Loucy (cell line): ENCODE results near the gene KIF21A.

ENCODE experiments used
- H2AFZ ChIP-seq: fragments of 200-600 bp; sonication (generic); 2 replicates; pipeline ENCODE4 v1.6.0; 2016; ENCODE audit warnings: antibody characterized with exemption, mild to moderate bottlenecking, low read length, moderate library complexity
- H3F3A ChIP-seq: fragments of 200-600 bp; 2 replicates; pipeline ENCODE4 v1.6.0; 2016; ENCODE audit warnings: antibody characterized with exemption, low read depth, mild to moderate bottlenecking
- H3K27me3 ChIP-seq: fragments of 200-600 bp; sonication (generic); 2 replicates; pipeline ENCODE4 v1.6.1; 2014; ENCODE audit warnings: low read length, mild to moderate bottlenecking; ENCODE audit not compliant: insufficient read depth, poor library complexity, severe bottlenecking
- H3K36me3 ChIP-seq: fragments of 200-600 bp; sonication (generic); 2 replicates; pipeline ENCODE4 v1.6.1; 2016; ENCODE audit warnings: low read length; ENCODE audit not compliant: insufficient read depth
- H3K4me1 ChIP-seq: fragments of 200-600 bp; sonication (generic); 2 replicates; pipeline ENCODE4 v1.5.1; 2014; ENCODE audit warnings: low read length, mild to moderate bottlenecking; ENCODE audit not compliant: insufficient read depth, poor library complexity, severe bottlenecking
- H3K4me2 ChIP-seq: fragments of 200-600 bp; sonication (generic); 2 replicates; pipeline ENCODE4 v1.6.0; 2014; ENCODE audit warnings: antibody characterized with exemption, low read length, low read depth, mild to moderate bottlenecking; ENCODE audit not compliant: poor library complexity, severe bottlenecking
- H3K4me3 ChIP-seq: fragments of 200-600 bp; sonication (generic); 2 replicates; pipeline ENCODE4 v1.5.1; 2014; ENCODE audit warnings: low read length, mild to moderate bottlenecking, mixed read lengths; ENCODE audit not compliant: poor library complexity, severe bottlenecking
- H3K79me2 ChIP-seq: fragments of 200-600 bp; sonication (generic); 2 replicates; pipeline ENCODE4 v1.6.1; 2014; ENCODE audit warnings: low read length; ENCODE audit not compliant: insufficient read depth
- H3K9ac ChIP-seq: fragments of 200-600 bp; sonication (generic); 2 replicates; pipeline ENCODE4 v1.6.0; 2014; ENCODE audit warnings: mild to moderate bottlenecking, low read depth, low read length, moderate library complexity; ENCODE audit not compliant: poor library complexity, severe bottlenecking
- H3K9me2 ChIP-seq: fragments of 200-600 bp; sonication (generic); replicated peaks from 2 replicates; pipeline ENCODE4 v1.6.1; 2016; ENCODE audit warnings: low read depth, low read length, mixed read lengths
- H3K9me3 ChIP-seq: fragments of 200-600 bp; sonication (generic); 2 replicates; pipeline ENCODE4 v1.6.1; 2014; ENCODE audit warnings: mild to moderate bottlenecking, antibody characterized with exemption, low read length, low read depth; ENCODE audit not compliant: insufficient read depth
- H4K20me1 ChIP-seq: fragments of 200-600 bp; sonication (generic); 2 replicates; pipeline ENCODE4 v1.6.0; 2014; ENCODE audit warnings: antibody characterized with exemption, low read length, mild to moderate bottlenecking; ENCODE audit not compliant: insufficient read depth, poor library complexity, severe bottlenecking
- CTCF ChIP-seq: fragments of 200-600 bp; sonication (generic); conservative IDR thresholded peaks from 2 replicates; pipeline ENCODE4 v1.5.1; 2014; ENCODE audit warnings: mild to moderate bottlenecking, antibody characterized with exemption, low read length
- EZH2phosphoT487 ChIP-seq: fragments of 200-600 bp; IDR thresholded peaks from 2 replicates; pipeline ENCODE4 v1.6.1; 2018; ENCODE audit warnings: antibody characterized with exemption, mild to moderate bottlenecking, moderate library complexity, borderline replicate concordance

Gene KIF21A

GRCh38 chr12:39344926-39345325 is 98.0 kb downstream of the KIF21A start:
- Histone ChIP-seq H3K9ac (no peak overlapping the region), H3K4me3 (no peak overlapping the region), H3K4me2 (no peak overlapping the region), H3K36me3 (no peaks in the 10 kb centered on the region), H3K9me2 (no peaks in the 10 kb centered on the region), H3K27me3 (no peaks in the 10 kb centered on the region), H3K79me2 (no peaks in the 10 kb centered on the region), H2AFZ (no peak overlapping the region), H3F3A (no peaks in the 10 kb centered on the region), H3K9me3 (no peaks in the 10 kb centered on the region), H4K20me1 (no peaks in the 10 kb centered on the region), H3K4me1 (no peaks in the 10 kb centered on the region)
- no peak for TF ChIP-seq EZH2phosphoT487
- TF ChIP-seq CTCF = no peak

GRCh38 chr12:39343665-39344064 is 99.3 kb downstream of the KIF21A start:
- no peak overlapping the region for H3K9ac ChIP-seq

GRCh38 chr12:39341761-39342160 is 101.2 kb downstream of the KIF21A start:
- Histone ChIP-seq H2AFZ (no peak overlapping the region), H3F3A (no peaks in the 10 kb centered on the region), H3K9me2 (no peaks in the 10 kb centered on the region), H3K9me3 (no peaks in the 10 kb centered on the region), H3K27me3 (no peaks in the 10 kb centered on the region), H3K36me3 (no peaks in the 10 kb centered on the region), H3K4me2 (no peak overlapping the region), H3K9ac (no peak overlapping the region), H3K4me3 (no peak overlapping the region), H3K4me1 (no peaks in the 10 kb centered on the region), H3K79me2 (no peaks in the 10 kb centered on the region), H4K20me1 (no peaks in the 10 kb centered on the region)
- TF ChIP-seq CTCF (no peak), EZH2phosphoT487 (no peak)

More at GRCh38 chr12:39343665-39344064, 99.3 kb downstream of the KIF21A start:
- Histone ChIP-seq H3K9me3 (no peaks in the 10 kb centered on the region), H3K9me2 (no peaks in the 10 kb centered on the region), H3K4me3 (no peak overlapping the region), H3K27me3 (no peaks in the 10 kb centered on the region), H2AFZ (no peak overlapping the region), H3F3A (no peaks in the 10 kb centered on the region), H3K4me2 (no peak overlapping the region), H3K4me1 (no peaks in the 10 kb centered on the region), H4K20me1 (no peaks in the 10 kb centered on the region), H3K79me2 (no peaks in the 10 kb centered on the region), H3K36me3 (no peaks in the 10 kb centered on the region)
- no peak for TF ChIP-seq CTCF
- TF ChIP-seq EZH2phosphoT487 = no peak
